Spleen (tissue), 7 donors: ENCODE measurements around the gene TANGO6.

Experiments
- POLR2A ChIP-seq, 3 donors: fragments of 450-650 bp; IDR thresholded peaks; one replicate each; pipeline ENCODE4 v1.5.1; 2017; ENCODE audit warnings: antibody characterized with exemption in 3 of 3, mild to moderate bottlenecking in 1 of 3
- TF ChIP-seq, protein P1 (sequence below), 11 experiments: fragments of 200-600 bp in 7 of 11; fragments of 450-650 bp in 4 of 11; sonication (generic) in 4 of 11; IDR thresholded peaks in 8 of 11; conservative IDR thresholded peaks in 3 of 11; 1 replicate in 7 of 11; 2 replicates in 4 of 11; pipeline versions ENCODE4 v1.4.0 to v1.8.0; 2016 to 2021; ENCODE audit warnings: antibody characterized with exemption in 11 of 11, inconsistent platforms in 4 of 11, mild to moderate bottlenecking in 1 of 11
- donor health status: DM: no; HTN: no; CAD: no; lungs with moderate emphysema.
- donor health status: DM: no; HTN: no; CAD: no.
- donor health status: DM: no; HTN: no; CAD: no.

DNA sequence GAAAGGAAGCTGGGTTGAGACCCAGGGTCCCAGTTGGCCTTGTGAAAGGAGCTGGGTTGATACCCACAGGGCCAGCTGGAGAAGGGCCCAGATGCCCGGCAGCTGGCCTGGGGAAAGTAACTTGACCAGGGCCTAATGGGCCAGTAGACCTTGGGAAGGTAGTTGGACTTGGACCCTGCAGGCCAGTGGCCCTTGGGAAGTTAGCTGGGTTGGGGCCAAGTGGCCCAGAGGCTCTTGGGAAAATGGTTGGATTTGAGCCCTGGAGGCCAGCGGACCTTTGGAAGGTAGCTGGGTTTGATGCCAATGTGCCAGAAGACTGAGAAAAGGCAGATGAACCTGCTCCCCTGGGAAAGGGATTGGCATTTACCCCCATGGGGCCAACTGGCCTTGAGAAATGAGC, 275.7 kb downstream of the TANGO6 start:
- TF ChIP-seq, protein P1, sequence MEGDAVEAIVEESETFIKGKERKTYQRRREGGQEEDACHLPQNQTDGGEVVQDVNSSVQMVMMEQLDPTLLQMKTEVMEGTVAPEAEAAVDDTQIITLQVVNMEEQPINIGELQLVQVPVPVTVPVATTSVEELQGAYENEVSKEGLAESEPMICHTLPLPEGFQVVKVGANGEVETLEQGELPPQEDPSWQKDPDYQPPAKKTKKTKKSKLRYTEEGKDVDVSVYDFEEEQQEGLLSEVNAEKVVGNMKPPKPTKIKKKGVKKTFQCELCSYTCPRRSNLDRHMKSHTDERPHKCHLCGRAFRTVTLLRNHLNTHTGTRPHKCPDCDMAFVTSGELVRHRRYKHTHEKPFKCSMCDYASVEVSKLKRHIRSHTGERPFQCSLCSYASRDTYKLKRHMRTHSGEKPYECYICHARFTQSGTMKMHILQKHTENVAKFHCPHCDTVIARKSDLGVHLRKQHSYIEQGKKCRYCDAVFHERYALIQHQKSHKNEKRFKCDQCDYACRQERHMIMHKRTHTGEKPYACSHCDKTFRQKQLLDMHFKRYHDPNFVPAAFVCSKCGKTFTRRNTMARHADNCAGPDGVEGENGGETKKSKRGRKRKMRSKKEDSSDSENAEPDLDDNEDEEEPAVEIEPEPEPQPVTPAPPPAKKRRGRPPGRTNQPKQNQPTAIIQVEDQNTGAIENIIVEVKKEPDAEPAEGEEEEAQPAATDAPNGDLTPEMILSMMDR (IDR thresholded peaks at IDR 0.05 in 8 of 11, conservative IDR thresholded peaks at IDR 0.05 in 3 of 11): no peak
- TF ChIP-seq POLR2A (IDR thresholded peaks at IDR 0.05): no peak
